ENCODE results near the gene LINC00632.

Gene LINC00632

GRCh38 chrX:140765043-140765784 is 55.7 kb downstream of the LINC00632 start:
- DNase-seq: no peak

- no peak for DNase-seq
Measured at GRCh38 chrX:140766024-140766611, 56.6 kb downstream of the LINC00632 start.

DNA sequence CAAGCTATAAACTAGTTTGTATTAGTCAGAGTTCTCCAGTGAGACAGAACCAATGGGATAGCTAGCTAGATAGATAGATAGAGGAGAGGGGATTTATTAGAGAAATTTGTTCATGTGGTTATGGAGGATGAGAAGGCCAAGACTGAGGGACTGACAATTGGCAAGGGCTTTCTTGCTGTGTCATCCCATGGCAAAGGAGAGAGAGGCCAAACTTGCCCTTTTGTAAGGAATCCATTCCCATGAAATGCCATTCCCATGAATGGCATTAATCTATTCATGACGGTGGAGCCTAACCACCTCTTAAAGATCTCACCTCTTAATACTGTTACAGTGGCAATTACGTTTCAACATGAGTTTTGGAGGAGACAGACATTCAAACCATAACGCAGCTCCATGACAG is 58.1 kb downstream of the LINC00632 start:
- DNase-seq: no peak

DNA sequence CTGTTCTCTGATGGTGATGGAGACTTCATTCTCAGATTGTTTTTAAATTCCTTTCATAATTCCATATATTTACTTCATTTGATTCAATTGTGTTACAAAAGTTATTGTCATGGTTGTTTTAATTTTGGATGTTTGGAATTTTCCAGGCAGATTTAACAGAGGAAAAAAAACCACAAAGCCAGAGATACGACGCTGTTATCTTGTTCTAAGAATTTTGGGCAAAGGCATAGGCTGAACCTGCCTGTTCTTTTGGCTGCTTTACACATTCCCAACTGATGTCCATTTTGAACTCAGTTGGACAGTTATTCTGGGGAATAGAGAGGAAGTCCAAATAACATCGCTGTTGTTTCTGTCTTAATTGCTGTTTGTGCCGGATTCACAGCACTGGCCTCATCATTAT is 65.7 kb downstream of the LINC00632 start:
- DNase-seq: no peak

GRCh38 chrX:140776320-140776719 is 66.8 kb downstream of the LINC00632 start:
- no peak for DNase-seq

DNA sequence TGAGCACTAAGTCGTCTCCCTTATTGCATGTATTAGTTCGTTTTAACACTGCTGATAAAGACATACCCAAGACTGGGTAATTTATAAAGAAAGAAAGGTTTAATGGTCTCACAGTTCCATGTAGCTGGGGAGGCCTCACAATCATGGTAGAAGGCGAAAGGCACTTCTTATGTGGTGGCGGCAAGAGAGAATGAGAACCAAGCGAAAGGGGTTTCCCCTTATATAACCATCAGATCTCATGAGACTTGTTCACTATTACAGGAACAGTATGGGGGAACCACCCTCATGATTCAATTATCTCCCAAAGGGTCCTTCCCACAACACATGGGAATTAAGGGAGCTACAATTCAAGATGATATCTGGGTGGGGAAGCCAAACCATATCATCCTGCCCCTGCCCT is 85.1 kb downstream of the LINC00632 start:
- no peak for DNase-seq

- DNase-seq: no peak
Measured at GRCh38 chrX:140799216-140799615, 89.7 kb downstream of the LINC00632 start.

DNA sequence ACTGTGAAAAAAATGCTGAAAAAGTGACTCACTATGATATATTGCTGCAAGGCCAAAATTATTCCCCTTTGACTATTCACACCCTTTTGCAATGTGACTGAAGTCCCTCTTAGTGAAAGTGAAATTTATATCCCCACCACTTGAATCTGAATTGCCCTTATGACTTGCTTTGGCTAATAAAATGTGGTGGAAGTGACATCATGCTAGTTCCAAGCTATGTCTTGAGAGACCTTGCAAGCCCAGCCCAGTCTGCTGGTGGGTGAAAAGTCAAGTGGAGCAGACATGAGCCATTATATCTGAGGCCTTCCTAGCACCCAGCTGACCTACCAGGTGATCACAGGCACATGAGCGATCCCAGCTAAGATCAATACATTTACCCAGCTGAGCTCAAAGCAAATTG is 94.7 kb downstream of the LINC00632 start:
- no peak for DNase-seq

DNA sequence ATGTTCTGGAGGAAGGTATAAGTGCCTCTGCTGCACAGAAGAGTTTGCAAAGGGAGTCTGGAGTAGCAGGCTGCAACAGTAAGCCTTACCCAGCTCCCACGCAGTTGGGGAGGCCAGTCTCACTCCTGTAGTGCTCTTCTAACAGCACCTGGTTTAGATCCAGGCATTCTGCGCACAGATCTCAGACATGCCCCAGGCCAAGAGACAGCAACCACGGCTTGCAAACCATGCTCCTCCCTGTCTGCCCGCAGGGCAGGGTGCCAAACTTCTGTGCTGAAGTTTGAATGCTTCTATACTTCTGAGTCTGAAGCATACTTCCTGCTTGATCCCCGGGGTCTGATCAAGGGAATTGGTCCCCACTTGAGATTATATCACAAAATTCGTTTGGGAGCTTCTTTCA is 106.3 kb downstream of the LINC00632 start:
- no peak for DNase-seq

GRCh38 chrX:140817943-140818342 is 108.4 kb downstream of the LINC00632 start:
- no peak for DNase-seq

GRCh38 chrX:140821280-140821679 is 111.7 kb downstream of the LINC00632 start:
- no peak for DNase-seq

DNA sequence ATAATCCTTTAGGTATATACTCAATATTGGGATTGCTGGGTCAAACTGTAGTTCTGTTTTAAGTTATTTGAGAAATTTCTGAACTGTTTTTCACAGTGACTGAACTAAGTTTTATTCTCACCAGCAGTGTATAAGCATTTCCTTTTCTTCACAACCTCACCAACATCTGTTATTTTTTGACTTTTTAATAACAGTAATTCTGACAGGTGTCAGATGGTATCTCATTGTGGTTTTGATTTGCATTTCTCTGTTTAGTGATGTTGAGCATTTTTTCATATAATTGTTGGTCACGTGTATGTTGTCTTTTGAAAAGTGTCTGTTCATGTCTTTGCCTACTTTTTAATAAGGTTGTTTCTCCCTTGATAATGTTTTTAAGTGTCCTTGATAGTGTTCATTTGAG is 112.6 kb downstream of the LINC00632 start:
- no peak for DNase-seq

- no peak for DNase-seq
Measured at GRCh38 chrX:140822861-140823260, 113.3 kb downstream of the LINC00632 start.

DNA sequence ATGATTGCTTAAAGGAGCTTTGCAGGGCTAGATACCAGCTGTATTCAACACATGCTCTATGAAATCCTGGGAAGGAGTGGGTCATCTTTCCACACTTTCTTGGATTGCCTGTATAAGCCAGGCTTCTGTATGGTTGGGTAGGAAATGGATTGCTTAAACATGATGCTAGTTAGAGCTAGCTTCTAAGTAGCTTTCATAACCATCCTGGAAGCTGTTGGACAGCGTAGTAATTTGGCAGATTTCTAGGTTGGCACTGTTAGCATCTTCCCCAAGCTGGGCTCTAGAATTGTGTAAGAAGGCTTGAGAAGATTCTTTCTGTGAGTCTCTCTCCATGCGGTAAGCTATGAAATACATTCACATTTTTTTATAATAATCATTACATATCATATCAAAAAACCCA is 127.3 kb downstream of the LINC00632 start:
- DNase-seq: no peak

Measured in NCI-H524 treated with DMSO at 0.1 percent for 48 hours (cell line).